HG03135 (cell line): ENCODE measurements around the gene SPTLC3.
"Not testable (repeated sequence)": the region's sequence is repeated elsewhere in the genome, so short reads cannot be mapped to it uniquely, and the experiment has no call there.

Experiments
- ATAC-seq: cut with Tn5 transposase; IDR thresholded peaks from one replicate; pipeline ENCODE4 v1.9.1; 2021; ENCODE audit warnings: mild to moderate bottlenecking, moderate library complexity; ENCODE audit not compliant: unreplicated experiment

Gene SPTLC3

DNA sequence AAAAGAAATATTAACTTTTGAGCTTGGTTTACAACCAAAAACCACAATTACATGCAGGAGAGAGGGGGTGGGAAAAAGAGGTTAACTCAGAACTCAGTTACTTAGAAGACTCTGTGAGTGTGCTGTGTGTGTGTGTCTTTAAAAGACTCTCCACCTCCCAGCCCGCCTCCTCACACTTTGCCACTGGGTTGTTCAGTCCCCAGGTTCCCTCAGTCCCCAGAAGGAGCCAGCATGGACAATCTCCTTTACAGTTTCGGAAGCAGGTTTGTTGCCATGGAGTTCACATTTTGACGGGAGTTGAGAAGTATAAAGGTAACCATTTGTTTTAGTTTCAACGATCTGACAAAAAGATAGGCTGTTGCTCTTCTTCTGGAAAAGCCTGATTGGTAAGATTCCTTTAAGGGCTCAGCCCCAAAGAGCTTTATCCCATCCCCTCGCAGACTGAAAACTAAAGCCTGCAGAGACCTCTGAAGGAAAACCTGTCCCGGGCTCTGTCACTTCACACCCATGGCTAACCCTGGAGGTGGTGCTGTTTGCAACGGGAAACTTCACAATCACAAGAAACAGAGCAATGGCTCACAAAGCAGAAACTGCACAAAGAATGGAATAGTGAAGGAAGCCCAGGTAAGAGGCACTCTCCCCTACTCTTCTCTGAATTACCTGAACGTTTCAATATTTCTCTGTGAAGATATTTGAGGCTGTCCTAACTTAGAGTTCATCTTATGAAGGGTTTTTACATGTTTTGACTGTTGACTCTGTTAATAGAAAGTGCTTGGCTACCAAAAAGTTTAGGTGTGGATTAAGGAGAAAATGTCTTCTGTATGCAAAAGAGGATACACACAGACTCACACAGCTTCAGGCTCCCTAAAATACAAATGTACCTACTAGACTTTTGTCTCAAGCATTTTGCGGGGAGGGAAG, at the start of gene SPTLC3:
Gene SPTLC3 (plus strand): TSS at position 212 of the 921 bp plus-strand sequence. CDS start 296 bp downstream, at position 508.
- peak; percentile 43 for ATAC-seq

DNA sequence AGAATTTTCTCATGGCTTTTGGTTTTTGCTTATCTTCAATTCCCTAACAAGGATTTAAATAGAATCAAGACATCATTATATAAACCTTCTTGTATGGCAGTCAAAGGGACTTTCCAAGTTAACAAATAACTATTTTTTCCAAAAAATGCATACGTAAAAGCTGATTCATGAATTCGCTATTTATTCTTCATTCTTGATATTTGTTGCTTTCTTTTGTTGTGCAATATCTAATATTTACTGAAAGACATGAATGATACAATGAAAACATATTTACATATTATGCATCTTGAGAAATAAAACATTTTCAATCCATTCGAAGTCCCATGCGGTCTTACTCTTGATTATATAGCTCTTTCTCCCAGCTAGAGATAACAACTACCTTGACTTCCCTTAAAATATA, 47.0 kb upstream of the SPTLC3 start:
- no peak for ATAC-seq

GRCh38 chr20:12962895-12963294, 45.9 kb upstream of the SPTLC3 start:
- ATAC-seq = no peak

- no peak for ATAC-seq
These were observed 45.4 kb upstream of the SPTLC3 start for GRCh38 chr20:12963416-12963815.

GRCh38 chr20:12965212-12965869, 43.4 kb upstream of the SPTLC3 start:
- no peak for ATAC-seq

GRCh38 chr20:12965870-12966251, 42.9 kb upstream of the SPTLC3 start:
- ATAC-seq = no peak

- no peak for ATAC-seq
These were observed 42.2 kb upstream of the SPTLC3 start for GRCh38 chr20:12966468-12967085.

DNA sequence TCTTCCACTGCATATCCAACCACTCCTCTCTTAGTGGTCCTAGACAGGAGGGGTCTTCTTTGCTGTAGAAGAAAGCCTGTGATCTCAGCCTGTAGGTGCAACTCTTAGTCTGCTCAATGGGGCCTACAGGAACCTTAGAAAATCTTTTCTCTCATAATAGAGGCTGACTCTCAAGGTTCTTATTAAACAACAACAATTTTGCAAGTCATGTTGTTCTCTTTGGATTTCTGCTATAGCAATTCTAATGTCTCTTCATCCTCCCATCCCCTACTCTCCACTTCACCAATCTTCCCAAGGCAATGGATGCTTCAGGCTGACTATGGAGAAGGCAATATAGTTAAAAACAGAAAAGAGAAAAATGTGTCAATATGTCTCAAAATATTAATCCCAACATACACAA, 40.8 kb upstream of the SPTLC3 start:
- no peak for ATAC-seq

GRCh38 chr20:12968472-12968871, 40.3 kb upstream of the SPTLC3 start:
- no peak for ATAC-seq

- ATAC-seq = no peak
These were observed 39.6 kb upstream of the SPTLC3 start for GRCh38 chr20:12969071-12969669.

DNA sequence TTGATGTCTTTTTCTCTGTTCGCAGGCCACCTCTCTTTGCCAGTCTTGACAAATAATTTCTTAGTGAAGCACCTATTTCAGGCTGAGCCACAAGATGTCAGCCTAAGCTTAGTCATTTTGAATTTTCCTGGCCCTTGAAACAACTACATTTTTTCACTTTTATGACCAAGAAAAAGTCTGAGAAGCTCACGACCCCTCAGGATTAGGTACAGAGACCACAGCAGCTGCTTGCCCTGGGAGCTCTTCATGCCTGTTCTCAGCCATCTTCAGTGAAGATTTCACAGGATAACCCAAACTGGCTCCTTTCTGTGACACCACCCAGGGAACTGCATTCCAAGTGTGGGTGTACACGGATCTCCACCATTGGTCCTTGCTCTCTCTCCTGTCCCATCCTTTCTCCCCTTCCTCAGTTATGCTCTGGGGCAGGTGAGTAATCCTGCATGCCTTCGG, 38.4 kb upstream of the SPTLC3 start:
- no peak for ATAC-seq

DNA sequence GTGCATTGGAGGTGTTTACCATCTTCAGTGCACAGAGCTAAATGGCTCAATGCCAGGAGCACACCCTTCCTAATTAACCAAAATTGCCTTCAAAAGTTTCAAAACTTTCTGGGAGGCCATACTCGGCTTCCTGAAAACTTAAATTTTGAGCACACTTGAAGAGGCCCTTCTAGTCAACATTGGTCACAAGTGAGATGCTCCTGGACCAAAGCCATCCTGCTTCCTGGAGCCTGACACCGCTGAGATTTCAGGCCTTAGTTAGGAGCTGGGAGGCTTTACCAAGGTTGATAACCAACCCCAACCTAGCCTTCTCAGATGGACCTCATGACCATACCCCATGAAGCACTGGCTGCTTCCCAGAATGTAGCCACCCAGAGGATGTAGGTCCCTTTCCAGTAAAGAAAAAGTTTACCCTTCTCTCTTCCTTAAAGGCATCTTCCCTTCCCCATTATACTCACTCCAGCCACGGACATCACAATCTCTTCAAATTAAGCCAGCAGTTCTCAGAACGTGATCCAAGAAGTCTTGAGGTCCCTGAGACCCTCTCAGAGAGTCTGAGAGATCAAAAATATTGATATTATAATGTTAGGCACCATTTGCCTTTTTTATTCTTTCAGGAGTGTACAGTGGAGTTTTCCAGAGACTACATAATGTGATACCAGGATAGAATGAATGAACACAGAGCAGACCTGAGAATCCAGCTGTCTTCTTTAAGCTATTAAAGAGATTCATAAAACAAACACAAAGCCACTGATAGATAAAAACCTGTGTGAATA, 32.8 kb upstream of the SPTLC3 start:
- no peak for ATAC-seq

DNA sequence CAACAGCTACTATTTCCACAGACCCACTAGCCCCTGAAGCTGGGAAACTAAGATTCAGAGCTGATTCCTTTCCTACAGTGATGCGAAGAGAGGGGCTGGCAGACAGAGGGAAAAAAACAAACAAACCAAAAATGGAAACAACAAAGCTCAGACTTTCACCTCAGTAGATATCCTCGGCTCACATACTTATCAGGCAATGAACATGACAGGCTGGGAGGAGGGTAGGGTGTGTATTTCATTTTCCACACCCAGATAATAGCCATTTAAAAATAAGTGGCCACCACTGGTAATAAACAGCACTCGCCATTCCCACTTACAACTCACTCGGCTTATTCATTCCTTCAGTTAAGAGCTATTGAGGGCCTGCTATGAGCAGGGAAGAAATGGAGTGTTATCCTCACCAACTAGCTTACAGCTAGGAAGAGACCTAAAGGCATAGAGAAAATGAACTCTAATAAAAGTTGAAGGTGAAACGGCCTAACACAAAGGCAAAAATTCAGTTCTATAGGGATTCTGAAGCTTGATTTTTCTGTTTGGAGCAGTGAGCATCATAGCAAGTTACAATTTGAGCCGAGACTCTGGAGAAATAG, 32.0 kb upstream of the SPTLC3 start:
- no peak for ATAC-seq

DNA sequence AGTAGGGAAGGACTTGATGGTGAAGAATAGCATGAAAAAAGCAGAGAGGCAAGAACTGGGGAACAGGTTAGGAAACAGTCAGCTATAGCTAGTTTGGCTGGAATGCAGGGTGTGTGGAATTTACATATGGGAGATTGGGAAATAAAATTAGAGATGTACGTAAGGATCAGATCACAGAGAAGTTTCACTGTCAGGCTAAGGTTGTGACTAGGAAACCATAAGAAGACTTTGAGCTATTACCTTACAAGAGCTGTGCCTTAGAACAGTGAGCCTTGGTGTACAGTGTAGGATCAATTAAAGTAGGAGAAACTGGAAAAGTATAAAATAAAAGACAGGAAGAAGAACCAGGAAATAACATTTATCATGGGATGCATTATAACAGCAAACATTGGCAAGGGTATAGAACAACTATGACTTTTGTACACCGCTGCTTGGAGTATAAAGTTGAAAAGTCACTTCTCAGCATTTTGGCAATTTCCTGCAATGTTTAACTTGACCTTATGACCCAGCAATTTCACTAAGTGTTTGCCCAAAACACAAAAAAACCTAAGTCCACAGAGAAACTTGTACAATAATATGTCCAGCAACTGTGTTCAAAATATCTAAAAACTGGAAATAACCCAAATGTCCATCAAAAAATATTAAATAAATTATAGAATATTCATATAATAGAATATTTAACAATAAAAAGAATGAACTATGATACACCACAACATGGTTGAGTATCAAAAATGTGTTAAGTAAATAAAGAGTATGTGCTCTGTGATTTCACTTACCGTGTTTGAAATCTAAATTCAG, 31.2 kb upstream of the SPTLC3 start:
- no peak for ATAC-seq

GRCh38 chr20:12978126-12978394, 30.7 kb upstream of the SPTLC3 start:
- ATAC-seq = no peak

GRCh38 chr20:12978613-12979495, 29.9 kb upstream of the SPTLC3 start:
- no peak for ATAC-seq

DNA sequence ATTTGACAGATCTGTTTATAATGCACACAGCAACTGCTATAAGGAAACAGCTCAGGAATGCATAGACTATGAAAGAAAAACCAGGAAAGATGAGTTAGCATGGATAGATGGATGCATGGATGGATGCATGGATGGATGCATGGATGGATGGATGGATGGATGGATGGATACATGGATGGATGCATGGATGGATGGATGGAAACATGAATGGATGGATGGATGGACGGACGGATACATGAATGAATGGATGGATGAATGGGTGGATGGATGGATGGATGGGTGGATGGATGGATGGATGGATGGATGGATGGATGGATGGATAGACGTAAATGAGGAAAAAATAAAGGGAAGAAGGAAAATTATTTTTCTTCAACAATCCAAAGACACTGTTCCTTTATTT, 29.1 kb upstream of the SPTLC3 start:
- not testable (repeated sequence) for ATAC-seq

DNA sequence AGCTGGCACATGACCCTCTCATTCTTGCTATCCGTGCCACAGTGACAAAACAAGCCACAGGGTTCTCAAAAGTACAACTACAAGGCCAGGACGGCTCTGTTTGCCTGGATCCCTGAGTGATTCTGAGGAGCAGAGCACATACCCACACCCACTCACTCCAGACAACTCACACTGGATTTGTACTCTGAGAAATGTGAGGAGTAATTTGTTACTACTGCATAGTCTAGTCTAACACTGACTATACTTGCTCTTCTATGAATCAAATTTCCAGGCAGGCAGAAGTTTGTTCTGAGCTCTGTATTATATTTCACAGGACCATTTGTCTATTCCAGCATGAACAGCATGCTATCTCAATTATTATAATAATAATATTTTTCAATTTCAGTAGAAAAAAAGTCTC, 26.7 kb upstream of the SPTLC3 start:
- ATAC-seq = no peak
